Loucy (cell line): ENCODE results near the gene ABCA5.

Experiments
- CTCF ChIP-seq: fragments of 200-600 bp; sonication (generic); conservative IDR thresholded peaks from 2 replicates; pipeline ENCODE4 v1.5.1; 2014; ENCODE audit warnings: mild to moderate bottlenecking, antibody characterized with exemption, low read length
- EZH2phosphoT487 ChIP-seq: fragments of 200-600 bp; IDR thresholded peaks from 2 replicates; pipeline ENCODE4 v1.6.1; 2018; ENCODE audit warnings: antibody characterized with exemption, mild to moderate bottlenecking, moderate library complexity, borderline replicate concordance

GRCh38 chr17:69282002-69282401 is 44.9 kb downstream of the ABCA5 start:
- TF ChIP-seq CTCF (no peak), EZH2phosphoT487 (no peak)
